WTC11 (cell line): ENCODE results near the gene FAM3C. TPM values are rescaled to one million over a fixed set of nuclear protein-coding genes. Genes with fewer than 3 reads are reported as not detected.

Experiments
- ATAC-seq: fragments of 200-7000 bp; cut with Tn5 transposase; 2 replicates; pipeline ENCODE4 v1.10.0; 2021; ENCODE audit warnings: mild to moderate bottlenecking, moderate library complexity
- CTCF ChIA-PET: fragments of 300-600 bp; sonication (Branson Sonifier 250); formaldehyde crosslinking; loops from one replicate; lab custom pipeline; 2021; ENCODE audit warnings: antibody characterized with exemption; lab: Charles Lee
- POLR2A ChIA-PET: fragments of 350-600 bp; sonication (Branson Sonifier 250); formaldehyde crosslinking; loops from one replicate; lab custom pipeline; 2021; ENCODE audit warnings: antibody characterized with exemption; lab: Charles Lee
- DNase-seq: peaks from one replicate; pipeline ENCODE4 v3.0.0; 2021; ENCODE audit warnings: low spot score
- H3K27ac Mint-ChIP-seq: 2 replicates; pipeline ENCODE4 v1.8.0; 2021; ENCODE audit warnings: mixed read lengths
- H3K27me3 Mint-ChIP-seq: 2 replicates; pipeline ENCODE4 v1.8.0; 2021; ENCODE audit warnings: low read depth, mild to moderate bottlenecking, moderate library complexity, mixed read lengths
- H3K36me3 Mint-ChIP-seq: 2 replicates; pipeline ENCODE4 v1.8.0; 2021; ENCODE audit warnings: mixed read lengths
- H3K4me1 Mint-ChIP-seq: 2 replicates; pipeline ENCODE4 v1.8.0; 2022; ENCODE audit warnings: mixed read lengths
- H3K4me3 Mint-ChIP-seq: 2 replicates; pipeline ENCODE4 v1.8.0; 2021; ENCODE audit warnings: mild to moderate bottlenecking, moderate library complexity, mixed read lengths
- H3K9me3 Mint-ChIP-seq: 2 replicates; pipeline ENCODE4 v1.8.0; 2021; ENCODE audit warnings: mixed read lengths
- ATF1 ChIP-seq: sonication (generic); formaldehyde crosslinking; IDR thresholded peaks from 2 replicates; pipeline ENCODE4 v1.8.1; 2023; ENCODE audit warnings: mild to moderate bottlenecking, moderate library complexity, missing genetic modification reagents
- EMX1 ChIP-seq: fragments of 250-450 bp; sonication (Bioruptor Pico); IDR thresholded peaks from 2 replicates; pipeline ENCODE4 v1.8.0; 2021; ENCODE audit warnings: mild to moderate bottlenecking
- FOXK1 ChIP-seq: sonication (generic); formaldehyde crosslinking; IDR thresholded peaks from 2 replicates; pipeline ENCODE4 v1.8.0; 2022; ENCODE audit warnings: mild to moderate bottlenecking, moderate library complexity, missing genetic modification reagents
- FOXP1 ChIP-seq: sonication (generic); formaldehyde crosslinking; IDR thresholded peaks from 2 replicates; pipeline ENCODE4 v1.8.0; 2022; ENCODE audit warnings: missing genetic modification reagents, mild to moderate bottlenecking, moderate library complexity, borderline replicate concordance
- IRF2 ChIP-seq: sonication (generic); formaldehyde crosslinking; IDR thresholded peaks from 2 replicates; pipeline ENCODE4 v1.8.0; 2022; ENCODE audit warnings: low read depth, missing genetic modification reagents, borderline replicate concordance
- NFYB ChIP-seq: sonication (generic); formaldehyde crosslinking; conservative IDR thresholded peaks from 2 replicates; pipeline ENCODE4 v1.8.0; 2022; ENCODE audit warnings: low read depth, missing genetic modification reagents
- NR1H2 ChIP-seq: sonication (generic); formaldehyde crosslinking; IDR thresholded peaks from 2 replicates; pipeline ENCODE4 v1.9.0; 2021; ENCODE audit warnings: mild to moderate bottlenecking, moderate library complexity, missing genetic modification reagents
- SP1 ChIP-seq: sonication (generic); formaldehyde crosslinking; conservative IDR thresholded peaks from 2 replicates; pipeline ENCODE4 v1.8.1; 2022; ENCODE audit warnings: missing genetic modification reagents
- ZBTB21 ChIP-seq: sonication (generic); formaldehyde crosslinking; IDR thresholded peaks from 2 replicates; pipeline ENCODE4 v1.8.1; 2023; ENCODE audit warnings: mild to moderate bottlenecking, missing genetic modification reagents, borderline replicate concordance
- ZNF232 ChIP-seq: sonication (generic); formaldehyde crosslinking; IDR thresholded peaks from 2 replicates; pipeline ENCODE4 v1.8.0; 2022; ENCODE audit warnings: mild to moderate bottlenecking, missing genetic modification reagents
- ZNF263 ChIP-seq: sonication (generic); formaldehyde crosslinking; IDR thresholded peaks from 2 replicates; pipeline ENCODE4 v1.8.1; 2022; ENCODE audit warnings: low read depth, mild to moderate bottlenecking, moderate library complexity, missing genetic modification reagents
- ZNF671 ChIP-seq: fragments of 250-450 bp; sonication (Bioruptor Pico); IDR thresholded peaks from 2 replicates; pipeline ENCODE4 v1.8.0; 2021; ENCODE audit warnings: mild to moderate bottlenecking
- total RNA-seq: library from RNA; stranded (reverse); gene quantifications from 3 replicates; pipeline ENCODE4 v1.2.3, GENCODE V29; 2021
- TF ChIP-seq, protein P1 (sequence below): sonication (generic); formaldehyde crosslinking; conservative IDR thresholded peaks from 2 replicates; pipeline ENCODE4 v1.8.1; 2022; ENCODE audit warnings: mild to moderate bottlenecking, missing genetic modification reagents
- TF ChIP-seq, protein P2 (sequence below): sonication (generic); formaldehyde crosslinking; IDR thresholded peaks from 2 replicates; pipeline ENCODE4 v1.8.0; 2023; ENCODE audit warnings: missing genetic modification reagents
- TF ChIP-seq, protein P3 (sequence below): fragments of 200-600 bp; IDR thresholded peaks from 2 replicates; pipeline ENCODE4 v1.8.0; 2022; ENCODE audit warnings: antibody characterized with exemption
- TF ChIP-seq, protein P4 (sequence below): sonication (generic); formaldehyde crosslinking; IDR thresholded peaks from 2 replicates; pipeline ENCODE4 v1.8.1; 2023; ENCODE audit warnings: mild to moderate bottlenecking, moderate library complexity, missing genetic modification reagents
- TF ChIP-seq, protein P5 (sequence below): sonication (generic); formaldehyde crosslinking; IDR thresholded peaks from 2 replicates; pipeline ENCODE4 v1.8.1; 2022; ENCODE audit warnings: missing genetic modification reagents, borderline replicate concordance
- TF ChIP-seq, protein P6 (sequence below): sonication (generic); formaldehyde crosslinking; IDR thresholded peaks from 2 replicates; pipeline ENCODE4 v1.8.1; 2023; ENCODE audit warnings: mild to moderate bottlenecking, missing genetic modification reagents, moderate library complexity
- TF ChIP-seq, protein P7 (sequence below): fragments of 250-450 bp; sonication (Bioruptor Pico); IDR thresholded peaks from 2 replicates; pipeline ENCODE4 v1.9.0; 2021; ENCODE audit warnings: mild to moderate bottlenecking
- TF ChIP-seq, protein P8 (sequence below): fragments of 250-450 bp; sonication (Bioruptor Pico); IDR thresholded peaks from 2 replicates; pipeline ENCODE4 v1.9.0; 2021; ENCODE audit warnings: mild to moderate bottlenecking
- TF ChIP-seq, protein P9 (sequence below): fragments of 250-450 bp; sonication (Bioruptor Pico); conservative IDR thresholded peaks from 2 replicates; pipeline ENCODE4 v1.9.0; 2021; ENCODE audit warnings: mild to moderate bottlenecking

Gene FAM3C
- total RNA-seq, 1 experiment from 2014 or later = 65.7 TPM

DNA sequence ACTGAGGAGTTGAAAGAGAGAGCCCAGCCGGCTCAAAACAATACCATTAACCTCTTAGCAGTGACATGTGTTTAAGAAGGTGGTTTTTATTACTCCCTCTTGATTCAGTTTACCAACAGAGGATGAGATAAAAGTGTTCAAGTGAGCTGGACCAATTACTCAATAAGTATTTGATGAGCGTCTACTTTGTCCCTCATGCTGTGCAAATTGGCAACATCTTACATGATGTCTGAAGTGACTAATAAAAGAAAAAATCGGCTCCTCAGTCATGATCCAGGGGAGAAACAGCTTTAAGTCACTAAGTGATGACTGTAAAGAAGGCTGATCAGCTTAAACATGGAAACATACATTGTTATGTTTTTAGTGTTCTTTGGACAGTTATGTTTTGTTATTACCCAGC, 59.5 kb downstream of the FAM3C start:
- Mint-ChIP-seq H3K36me3 (no peaks in the 10 kb centered on the region), H3K9me3 (no peaks in the 10 kb centered on the region), H3K4me3 (no peak overlapping the region), H3K4me1 (peaks cover 2% of the 10 kb centered on the region; the same call in 1 of the 2 replicates), H3K27ac (no peak overlapping the region), H3K27me3 (peaks cover 4% of the 10 kb centered on the region)
- POLR2A ChIA-PET = no interaction called here
- ATAC-seq (no peak), DNase-seq (no peak)
- CTCF ChIA-PET = no interaction called here
- TF ChIP-seq, protein P1, sequence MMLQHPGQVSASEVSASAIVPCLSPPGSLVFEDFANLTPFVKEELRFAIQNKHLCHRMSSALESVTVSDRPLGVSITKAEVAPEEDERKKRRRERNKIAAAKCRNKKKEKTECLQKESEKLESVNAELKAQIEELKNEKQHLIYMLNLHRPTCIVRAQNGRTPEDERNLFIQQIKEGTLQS = no peak
- TF ChIP-seq, protein P2, sequence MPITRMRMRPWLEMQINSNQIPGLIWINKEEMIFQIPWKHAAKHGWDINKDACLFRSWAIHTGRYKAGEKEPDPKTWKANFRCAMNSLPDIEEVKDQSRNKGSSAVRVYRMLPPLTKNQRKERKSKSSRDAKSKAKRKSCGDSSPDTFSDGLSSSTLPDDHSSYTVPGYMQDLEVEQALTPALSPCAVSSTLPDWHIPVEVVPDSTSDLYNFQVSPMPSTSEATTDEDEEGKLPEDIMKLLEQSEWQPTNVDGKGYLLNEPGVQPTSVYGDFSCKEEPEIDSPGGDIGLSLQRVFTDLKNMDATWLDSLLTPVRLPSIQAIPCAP (CRISPR knock-in tag) = no peak
- TF ChIP-seq, protein P3, sequence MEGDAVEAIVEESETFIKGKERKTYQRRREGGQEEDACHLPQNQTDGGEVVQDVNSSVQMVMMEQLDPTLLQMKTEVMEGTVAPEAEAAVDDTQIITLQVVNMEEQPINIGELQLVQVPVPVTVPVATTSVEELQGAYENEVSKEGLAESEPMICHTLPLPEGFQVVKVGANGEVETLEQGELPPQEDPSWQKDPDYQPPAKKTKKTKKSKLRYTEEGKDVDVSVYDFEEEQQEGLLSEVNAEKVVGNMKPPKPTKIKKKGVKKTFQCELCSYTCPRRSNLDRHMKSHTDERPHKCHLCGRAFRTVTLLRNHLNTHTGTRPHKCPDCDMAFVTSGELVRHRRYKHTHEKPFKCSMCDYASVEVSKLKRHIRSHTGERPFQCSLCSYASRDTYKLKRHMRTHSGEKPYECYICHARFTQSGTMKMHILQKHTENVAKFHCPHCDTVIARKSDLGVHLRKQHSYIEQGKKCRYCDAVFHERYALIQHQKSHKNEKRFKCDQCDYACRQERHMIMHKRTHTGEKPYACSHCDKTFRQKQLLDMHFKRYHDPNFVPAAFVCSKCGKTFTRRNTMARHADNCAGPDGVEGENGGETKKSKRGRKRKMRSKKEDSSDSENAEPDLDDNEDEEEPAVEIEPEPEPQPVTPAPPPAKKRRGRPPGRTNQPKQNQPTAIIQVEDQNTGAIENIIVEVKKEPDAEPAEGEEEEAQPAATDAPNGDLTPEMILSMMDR = no peak
- TF ChIP-seq, protein P4, sequence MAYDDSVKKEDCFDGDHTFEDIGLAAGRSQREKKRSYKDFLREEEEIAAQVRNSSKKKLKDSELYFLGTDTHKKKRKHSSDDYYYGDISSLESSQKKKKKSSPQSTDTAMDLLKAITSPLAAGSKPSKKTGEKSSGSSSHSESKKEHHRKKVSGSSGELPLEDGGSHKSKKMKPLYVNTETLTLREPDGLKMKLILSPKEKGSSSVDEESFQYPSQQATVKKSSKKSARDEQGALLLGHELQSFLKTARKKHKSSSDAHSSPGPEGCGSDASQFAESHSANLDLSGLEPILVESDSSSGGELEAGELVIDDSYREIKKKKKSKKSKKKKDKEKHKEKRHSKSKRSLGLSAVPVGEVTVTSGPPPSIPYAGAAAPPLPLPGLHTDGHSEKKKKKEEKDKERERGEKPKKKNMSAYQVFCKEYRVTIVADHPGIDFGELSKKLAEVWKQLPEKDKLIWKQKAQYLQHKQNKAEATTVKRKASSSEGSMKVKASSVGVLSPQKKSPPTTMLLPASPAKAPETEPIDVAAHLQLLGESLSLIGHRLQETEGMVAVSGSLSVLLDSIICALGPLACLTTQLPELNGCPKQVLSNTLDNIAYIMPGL (CRISPR knock-in tag) = no peak
- TF ChIP-seq ZNF671 (CRISPR knock-in tag) = no peak
- no peak for TF ChIP-seq ZNF232 (CRISPR knock-in tag)
- TF ChIP-seq, protein P5, sequence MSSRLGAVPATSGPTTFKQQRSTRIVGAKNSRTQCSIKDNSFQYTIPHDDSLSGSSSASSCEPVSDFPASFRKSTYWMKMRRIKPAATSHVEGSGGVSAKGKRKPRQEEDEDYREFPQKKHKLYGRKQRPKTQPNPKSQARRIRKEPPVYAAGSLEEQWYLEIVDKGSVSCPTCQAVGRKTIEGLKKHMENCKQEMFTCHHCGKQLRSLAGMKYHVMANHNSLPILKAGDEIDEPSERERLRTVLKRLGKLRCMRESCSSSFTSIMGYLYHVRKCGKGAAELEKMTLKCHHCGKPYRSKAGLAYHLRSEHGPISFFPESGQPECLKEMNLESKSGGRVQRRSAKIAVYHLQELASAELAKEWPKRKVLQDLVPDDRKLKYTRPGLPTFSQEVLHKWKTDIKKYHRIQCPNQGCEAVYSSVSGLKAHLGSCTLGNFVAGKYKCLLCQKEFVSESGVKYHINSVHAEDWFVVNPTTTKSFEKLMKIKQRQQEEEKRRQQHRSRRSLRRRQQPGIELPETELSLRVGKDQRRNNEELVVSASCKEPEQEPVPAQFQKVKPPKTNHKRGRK (CRISPR knock-in tag) = no peak
- no peak for TF ChIP-seq ZBTB21 (CRISPR knock-in tag)
- no peak for TF ChIP-seq NR1H2
- TF ChIP-seq FOXP1 (CRISPR knock-in tag) = no peak
- TF ChIP-seq, protein P6, sequence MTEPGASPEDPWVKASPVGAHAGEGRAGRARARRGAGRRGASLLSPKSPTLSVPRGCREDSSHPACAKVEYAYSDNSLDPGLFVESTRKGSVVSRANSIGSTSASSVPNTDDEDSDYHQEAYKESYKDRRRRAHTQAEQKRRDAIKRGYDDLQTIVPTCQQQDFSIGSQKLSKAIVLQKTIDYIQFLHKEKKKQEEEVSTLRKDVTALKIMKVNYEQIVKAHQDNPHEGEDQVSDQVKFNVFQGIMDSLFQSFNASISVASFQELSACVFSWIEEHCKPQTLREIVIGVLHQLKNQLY = no peak
- TF ChIP-seq, protein P7, sequence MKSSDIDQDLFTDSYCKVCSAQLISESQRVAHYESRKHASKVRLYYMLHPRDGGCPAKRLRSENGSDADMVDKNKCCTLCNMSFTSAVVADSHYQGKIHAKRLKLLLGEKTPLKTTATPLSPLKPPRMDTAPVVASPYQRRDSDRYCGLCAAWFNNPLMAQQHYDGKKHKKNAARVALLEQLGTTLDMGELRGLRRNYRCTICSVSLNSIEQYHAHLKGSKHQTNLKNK = no peak
- TF ChIP-seq, protein P8, sequence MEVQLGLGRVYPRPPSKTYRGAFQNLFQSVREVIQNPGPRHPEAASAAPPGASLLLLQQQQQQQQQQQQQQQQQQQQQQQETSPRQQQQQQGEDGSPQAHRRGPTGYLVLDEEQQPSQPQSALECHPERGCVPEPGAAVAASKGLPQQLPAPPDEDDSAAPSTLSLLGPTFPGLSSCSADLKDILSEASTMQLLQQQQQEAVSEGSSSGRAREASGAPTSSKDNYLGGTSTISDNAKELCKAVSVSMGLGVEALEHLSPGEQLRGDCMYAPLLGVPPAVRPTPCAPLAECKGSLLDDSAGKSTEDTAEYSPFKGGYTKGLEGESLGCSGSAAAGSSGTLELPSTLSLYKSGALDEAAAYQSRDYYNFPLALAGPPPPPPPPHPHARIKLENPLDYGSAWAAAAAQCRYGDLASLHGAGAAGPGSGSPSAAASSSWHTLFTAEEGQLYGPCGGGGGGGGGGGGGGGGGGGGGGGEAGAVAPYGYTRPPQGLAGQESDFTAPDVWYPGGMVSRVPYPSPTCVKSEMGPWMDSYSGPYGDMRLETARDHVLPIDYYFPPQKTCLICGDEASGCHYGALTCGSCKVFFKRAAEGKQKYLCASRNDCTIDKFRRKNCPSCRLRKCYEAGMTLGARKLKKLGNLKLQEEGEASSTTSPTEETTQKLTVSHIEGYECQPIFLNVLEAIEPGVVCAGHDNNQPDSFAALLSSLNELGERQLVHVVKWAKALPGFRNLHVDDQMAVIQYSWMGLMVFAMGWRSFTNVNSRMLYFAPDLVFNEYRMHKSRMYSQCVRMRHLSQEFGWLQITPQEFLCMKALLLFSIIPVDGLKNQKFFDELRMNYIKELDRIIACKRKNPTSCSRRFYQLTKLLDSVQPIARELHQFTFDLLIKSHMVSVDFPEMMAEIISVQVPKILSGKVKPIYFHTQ (CRISPR knock-in tag) = no peak
- TF ChIP-seq, all 79 proteins: peak for 0

DNA sequence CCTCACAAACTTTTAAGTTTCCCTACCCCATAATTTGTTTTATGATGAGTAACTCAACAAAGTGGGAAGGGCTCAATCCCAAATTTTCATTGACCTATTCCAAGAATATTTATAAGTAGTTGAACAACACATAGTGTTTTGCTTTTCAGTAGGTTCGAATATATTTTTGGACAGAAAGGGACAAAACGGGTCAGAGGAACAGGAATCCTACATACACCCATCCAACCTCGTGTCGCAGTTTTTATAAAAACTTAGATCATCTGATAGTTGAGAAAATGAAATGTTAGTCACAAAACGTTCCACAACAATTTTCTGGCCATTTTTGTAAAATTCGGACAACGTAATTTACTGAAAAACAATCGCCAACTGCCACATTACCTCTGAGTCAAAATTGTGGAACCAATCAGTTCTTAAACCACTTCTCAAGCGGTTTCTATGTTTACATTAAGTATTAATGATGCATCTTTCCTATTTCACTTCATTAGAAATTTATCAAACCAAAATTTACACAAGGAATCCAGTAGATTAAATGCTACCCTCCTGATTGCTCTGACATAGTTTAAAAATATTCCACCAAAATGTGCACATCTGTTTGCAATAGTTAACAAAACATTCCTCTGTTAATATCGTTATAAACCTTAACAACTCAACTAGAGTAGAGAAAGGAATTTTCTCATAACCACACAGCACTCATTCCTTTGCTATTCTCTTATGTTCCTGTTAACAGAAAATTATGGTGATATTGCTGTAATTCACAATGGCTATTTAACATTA, 61.0 kb downstream of the FAM3C start:
- peaks cover 10% of the 10 kb centered on the region for H3K4me1 Mint-ChIP-seq
- no peaks in the 10 kb centered on the region for H3K9me3 Mint-ChIP-seq
- ATAC-seq (no peak), DNase-seq (no peak)
- CTCF ChIA-PET = no interaction called here
- H3K36me3 Mint-ChIP-seq = no peaks in the 10 kb centered on the region
- H3K4me3 Mint-ChIP-seq = no peak overlapping the region
- POLR2A ChIA-PET = no interaction called here
- H3K27ac Mint-ChIP-seq = no peak overlapping the region
- peaks cover 20% of the 10 kb centered on the region for H3K27me3 Mint-ChIP-seq
- no peak for TF ChIP-seq ZNF263 (CRISPR knock-in tag)
- TF ChIP-seq FOXK1 = no peak
- TF ChIP-seq EMX1 (CRISPR knock-in tag) = no peak
- TF ChIP-seq, protein P6 = no peak
- no peak for TF ChIP-seq NFYB (CRISPR knock-in tag)
- TF ChIP-seq SP1 (CRISPR knock-in tag) = no peak
- TF ChIP-seq ATF1 (CRISPR knock-in tag) = no peak
- TF ChIP-seq, protein P9, sequence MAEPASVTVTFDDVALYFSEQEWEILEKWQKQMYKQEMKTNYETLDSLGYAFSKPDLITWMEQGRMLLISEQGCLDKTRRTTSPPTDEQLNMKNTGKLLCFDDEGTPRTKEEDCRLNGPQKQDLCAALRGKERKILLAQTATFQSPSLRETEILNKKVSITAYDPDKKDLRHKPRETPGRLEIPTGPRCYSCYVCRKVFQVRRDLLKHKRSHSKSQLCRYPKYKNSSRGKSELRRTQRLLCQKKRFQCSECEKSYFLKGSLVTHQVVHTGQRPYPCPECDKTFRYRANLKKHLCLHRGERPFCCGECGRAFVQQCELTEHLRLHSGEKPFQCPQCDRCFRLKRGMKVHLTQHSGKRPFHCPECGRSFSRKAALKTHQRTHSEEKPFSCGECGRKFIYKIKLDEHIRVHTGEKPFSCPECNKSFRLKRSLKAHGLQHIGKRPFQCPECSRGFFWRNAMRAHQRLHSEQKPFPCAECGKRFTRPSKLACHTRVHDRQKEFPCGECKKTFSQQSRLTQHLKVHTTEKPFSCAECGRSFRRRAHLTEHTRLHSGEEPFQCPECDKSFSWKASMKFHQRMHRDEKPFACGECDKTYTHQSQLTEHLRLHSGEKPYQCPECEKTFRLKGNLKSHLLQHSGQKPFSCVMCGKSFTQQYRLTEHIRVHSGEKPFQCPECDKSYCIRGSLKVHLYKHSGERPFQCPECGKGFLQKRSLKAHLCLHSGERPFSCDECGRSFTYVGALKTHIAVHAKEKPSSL (CRISPR knock-in tag) = no peak
- no peak for TF ChIP-seq ZBTB21 (CRISPR knock-in tag)
- no peak for TF ChIP-seq IRF2
